Glutamatergic neuron (in vitro differentiated cells): ENCODE results near the gene CCDC192. TPM values are rescaled to one million over a fixed set of nuclear protein-coding genes. Genes with fewer than 3 reads are reported as not detected.

ENCODE experiments used
- DNase-seq: peaks from one replicate; pipeline ENCODE4 v3.0.0; 2022
- H3K27ac Mint-ChIP-seq: one replicate; pipeline ENCODE4 v1.8.0; 2020; ENCODE audit warnings: mild to moderate bottlenecking, mixed read lengths, inconsistent platforms; ENCODE audit not compliant: unreplicated experiment
- H3K27me3 Mint-ChIP-seq: one replicate; pipeline ENCODE4 v1.8.0; 2020; ENCODE audit warnings: mild to moderate bottlenecking, moderate library complexity, mixed read lengths, inconsistent platforms; ENCODE audit not compliant: unreplicated experiment
- H3K36me3 Mint-ChIP-seq: one replicate; pipeline ENCODE4 v1.8.0; 2020; ENCODE audit warnings: mild to moderate bottlenecking, mixed read lengths, inconsistent platforms; ENCODE audit not compliant: unreplicated experiment
- H3K4me1 Mint-ChIP-seq: one replicate; pipeline ENCODE4 v1.8.0; 2020; ENCODE audit warnings: mild to moderate bottlenecking, low read depth, mixed read lengths, inconsistent platforms; ENCODE audit not compliant: unreplicated experiment
- H3K4me3 Mint-ChIP-seq: one replicate; pipeline ENCODE4 v1.8.0; 2020; ENCODE audit warnings: mild to moderate bottlenecking, mixed read lengths, inconsistent platforms; ENCODE audit not compliant: unreplicated experiment
- H3K9me3 Mint-ChIP-seq: one replicate; pipeline ENCODE4 v1.8.0; 2020; ENCODE audit warnings: mild to moderate bottlenecking, moderate library complexity, mixed read lengths, inconsistent platforms; ENCODE audit not compliant: unreplicated experiment
- CTCF ChIP-seq: fragments of 200-600 bp; sonication (generic); IDR thresholded peaks from one replicate; pipeline ENCODE4 v1.5.0; 2021; ENCODE audit not compliant: partially characterized antibody, unreplicated experiment
- total RNA-seq: library from RNA; stranded (reverse); fragmentation: NEBNext Ultra II Directional; extraction: Animal tissue kit (Norgen Biotek cat#: 25700); gene quantifications from one replicate; pipeline ENCODE4 v1.2.1, GENCODE V29; 2021; ENCODE audit not compliant: unreplicated experiment

The CCDC192 gene
- total RNA-seq, 1 donor from 2014 or later = not detected

GRCh38 chr5:127919818-127920217 is 216.6 kb downstream of the CCDC192 start:
- Mint-ChIP-seq H3K27me3 (no peaks in the 10 kb centered on the region), H3K4me3 (no peak overlapping the region), H3K27ac (no peak overlapping the region)

GRCh38 chr5:127920936-127921335 is 217.7 kb downstream of the CCDC192 start:
- no peaks in the 10 kb centered on the region for H3K36me3 Mint-ChIP-seq
- H3K9me3 Mint-ChIP-seq = no peaks in the 10 kb centered on the region
- H3K27me3 Mint-ChIP-seq = no peaks in the 10 kb centered on the region
- DNase-seq = no peak
- no peaks in the 10 kb centered on the region for H3K4me1 Mint-ChIP-seq
- H3K4me3 Mint-ChIP-seq = no peak overlapping the region
- no peak for TF ChIP-seq CTCF
- H3K27ac Mint-ChIP-seq = no peak overlapping the region

More at GRCh38 chr5:127919818-127920217, 216.6 kb downstream of the CCDC192 start:
- Mint-ChIP-seq H3K9me3 (no peaks in the 10 kb centered on the region), H3K4me1 (no peaks in the 10 kb centered on the region), H3K36me3 (no peaks in the 10 kb centered on the region)
- TF ChIP-seq CTCF = no peak
- no peak for DNase-seq

GRCh38 chr5:127922603-127923002 is 219.4 kb downstream of the CCDC192 start:
- TF ChIP-seq CTCF = no peak
- Mint-ChIP-seq H3K27ac (no peak overlapping the region), H3K4me1 (no peaks in the 10 kb centered on the region), H3K4me3 (no peak overlapping the region), H3K36me3 (no peaks in the 10 kb centered on the region), H3K27me3 (no peaks in the 10 kb centered on the region), H3K9me3 (no peaks in the 10 kb centered on the region)
- DNase-seq = no peak

GRCh38 chr5:127923804-127924570 is 220.8 kb downstream of the CCDC192 start:
- TF ChIP-seq CTCF = no peak
- H3K36me3 Mint-ChIP-seq = no peaks in the 10 kb centered on the region
- no peak for DNase-seq
- H3K27ac Mint-ChIP-seq = no peak overlapping the region
- no peaks in the 10 kb centered on the region for H3K9me3 Mint-ChIP-seq
- H3K27me3 Mint-ChIP-seq = no peaks in the 10 kb centered on the region
- no peak overlapping the region for H3K4me3 Mint-ChIP-seq
- no peaks in the 10 kb centered on the region for H3K4me1 Mint-ChIP-seq

GRCh38 chr5:127924606-127925005 is 221.4 kb downstream of the CCDC192 start:
- DNase-seq = no peak
- no peaks in the 10 kb centered on the region for H3K27me3 Mint-ChIP-seq

More at GRCh38 chr5:127924606-127925005, 221.4 kb downstream of the CCDC192 start:
- Mint-ChIP-seq H3K9me3 (no peaks in the 10 kb centered on the region), H3K27ac (no peak overlapping the region), H3K36me3 (no peaks in the 10 kb centered on the region), H3K4me3 (no peak overlapping the region), H3K4me1 (no peaks in the 10 kb centered on the region)
- TF ChIP-seq CTCF = no peak
